Liver (tissue), 9 donors: Measurements from ENCODE around the gene RFWD3. TPM values are rescaled to one million over a fixed set of nuclear protein-coding genes. Genes with fewer than 3 reads are reported as not detected.
A peak's percentile ranks its signal among the peaks of the same experiment; 100 is the strongest.

Experiments used
- DNase-seq: peaks from one replicate; pipeline ENCODE4 v3.0.0-alpha.2; 2017; ENCODE audit warnings: low spot score
- H3K27ac ChIP-seq, 2 donors: one replicate each; pipeline ENCODE4 v1.7.0; 2013; ENCODE audit warnings: inconsistent platforms in 2 of 2, low read length in 2 of 2, control low read depth in 1 of 2, low read depth in 1 of 2, mild to moderate bottlenecking in 1 of 2
- H3K27me3 ChIP-seq, 4 donors: one replicate each; pipeline versions ENCODE4 v1.6.1 to v1.7.0; 2013; ENCODE audit warnings: low read length in 3 of 4, inconsistent platforms in 1 of 4, mild to moderate bottlenecking in 1 of 4, moderate library complexity in 1 of 4; ENCODE audit not compliant: control insufficient read depth in 4 of 4, insufficient read depth in 4 of 4
- H3K36me3 ChIP-seq, 4 donors: one replicate each; pipeline versions ENCODE4 v1.6.1 to v1.7.0; 2013; ENCODE audit warnings: low read length in 3 of 4, mild to moderate bottlenecking in 3 of 4, low read depth in 1 of 4, moderate library complexity in 1 of 4; ENCODE audit not compliant: control insufficient read depth in 4 of 4, insufficient read depth in 3 of 4
- H3K4me1 ChIP-seq, 4 donors: one replicate each; pipeline versions ENCODE4 v1.6.1 to v1.7.0; 2013; ENCODE audit warnings: low read length in 3 of 4, mild to moderate bottlenecking in 3 of 4, moderate library complexity in 1 of 4; ENCODE audit not compliant: control insufficient read depth in 4 of 4, insufficient read depth in 4 of 4
- H3K4me3 ChIP-seq, 3 donors: one replicate each; pipeline versions ENCODE4 v1.6.1 to v1.7.0; 2013; ENCODE audit warnings: low read length in 3 of 3, control low read depth in 1 of 3, low read depth in 1 of 3, mild to moderate bottlenecking in 1 of 3
- H3K9ac ChIP-seq, 2 donors: one replicate each; pipeline ENCODE4 v1.7.0; 2013; ENCODE audit warnings: low read length in 2 of 2, mild to moderate bottlenecking in 2 of 2, moderate library complexity in 2 of 2, control low read depth in 1 of 2, low read depth in 1 of 2
- H3K9me3 ChIP-seq, 4 donors: one replicate each; pipeline versions ENCODE4 v1.6.1 to v1.7.0; 2013; ENCODE audit warnings: low read length in 3 of 4; ENCODE audit not compliant: control insufficient read depth in 4 of 4
- FOXA1 ChIP-seq: IDR thresholded peaks from 2 replicates; pipeline ENCODE4 v1.6.1; 2016; ENCODE audit warnings: antibody characterized with exemption
- FOXA2 ChIP-seq: IDR thresholded peaks from 2 replicates; pipeline ENCODE4 v1.6.1; 2016; ENCODE audit warnings: antibody characterized with exemption
- GABPA ChIP-seq, 2 donors: IDR thresholded peaks in 1 of 2; conservative IDR thresholded peaks in 1 of 2; 2 replicates each; pipeline ENCODE4 v1.6.1; 2016; ENCODE audit warnings: antibody characterized with exemption in 2 of 2, mild to moderate bottlenecking in 1 of 2, moderate library complexity in 1 of 2
- JUND ChIP-seq, 2 donors: IDR thresholded peaks; 2 replicates each; pipeline ENCODE4 v1.6.1; 2016; ENCODE audit warnings: antibody characterized with exemption in 2 of 2
- NR2F2 ChIP-seq: IDR thresholded peaks from 2 replicates; pipeline ENCODE4 v1.6.1; 2016; ENCODE audit warnings: antibody characterized with exemption
- REST ChIP-seq: IDR thresholded peaks from 2 replicates; pipeline ENCODE4 v1.6.1; 2016; ENCODE audit warnings: antibody characterized with exemption, mild to moderate bottlenecking
- RXRA ChIP-seq, 2 donors: IDR thresholded peaks; 2 replicates each; pipeline ENCODE4 v1.6.1; 2017 to 2018; ENCODE audit warnings: antibody characterized with exemption in 2 of 2, mild to moderate bottlenecking in 1 of 2
- SP1 ChIP-seq: IDR thresholded peaks from 2 replicates; pipeline ENCODE4 v1.6.1; 2018; ENCODE audit warnings: antibody characterized with exemption, mild to moderate bottlenecking
- TAF1 ChIP-seq: conservative IDR thresholded peaks from 2 replicates; pipeline ENCODE4 v1.6.1; 2016; ENCODE audit warnings: antibody characterized with exemption, mild to moderate bottlenecking
- YY1 ChIP-seq: IDR thresholded peaks from 2 replicates; pipeline ENCODE4 v1.6.1; 2016; ENCODE audit warnings: antibody characterized with exemption, mild to moderate bottlenecking
- whole genome bisulfite sequencing: extraction: QIAGEN DNeasy Blood & Tissue Kit; methylation state at CpG from one replicate; pipeline ENCODE4 v1.1.7; 2013; 5-methylcytosine and 5-hydroxymethylcytosine counted together
- polyA plus RNA-seq, 2 donors: library from polyadenylated mRNA; stranded (reverse) in 1 of 2; unstranded in 1 of 2; fragments of 200-250 nt in 1 of 2; fragments of >200 nt in 1 of 2; fragmentation: Nextera tagmentation in 1 of 2; extraction: Ambion mirVana in 1 of 2; gene quantifications; one replicate each; pipeline versions ENCODE4 v1.2.1 to v1.2.3, GENCODE V29; 2013 to 2015
- total RNA-seq, 2 donors: library from RNA; depleted of rRNA; stranded (reverse); fragments of >200 nt; gene quantifications; one replicate each; pipeline ENCODE4 v1.2.3, GENCODE V29; 2014
- TF ChIP-seq, protein P1 (sequence below): IDR thresholded peaks from 2 replicates; pipeline ENCODE4 v1.6.1; 2016; ENCODE audit warnings: antibody characterized with exemption
- TF ChIP-seq, protein P2 (sequence below): IDR thresholded peaks from 2 replicates; pipeline ENCODE4 v1.6.1; 2016; ENCODE audit warnings: antibody characterized with exemption
- TF ChIP-seq, protein P3 (sequence below): IDR thresholded peaks from 2 replicates; pipeline ENCODE4 v1.6.1; 2016; ENCODE audit warnings: antibody characterized with exemption
- TF ChIP-seq, protein P4 (sequence below): fragments of 150-350 bp; IDR thresholded peaks from 2 replicates; pipeline ENCODE4 v1.5.1; 2017; ENCODE audit warnings: improper control_type of control experiment, low read depth, low read length; ENCODE audit not compliant: missing input control
- donor health status: healthy.
- donor health status: healthy.
- donor health status: healthy.
- donor health status: healthy.
- donor health status: healthy.

RFWD3 gene
- total and polyA plus RNA-seq, 4 donors, result 2.4 to 21.8 (median 9.0) TPM

DNA sequence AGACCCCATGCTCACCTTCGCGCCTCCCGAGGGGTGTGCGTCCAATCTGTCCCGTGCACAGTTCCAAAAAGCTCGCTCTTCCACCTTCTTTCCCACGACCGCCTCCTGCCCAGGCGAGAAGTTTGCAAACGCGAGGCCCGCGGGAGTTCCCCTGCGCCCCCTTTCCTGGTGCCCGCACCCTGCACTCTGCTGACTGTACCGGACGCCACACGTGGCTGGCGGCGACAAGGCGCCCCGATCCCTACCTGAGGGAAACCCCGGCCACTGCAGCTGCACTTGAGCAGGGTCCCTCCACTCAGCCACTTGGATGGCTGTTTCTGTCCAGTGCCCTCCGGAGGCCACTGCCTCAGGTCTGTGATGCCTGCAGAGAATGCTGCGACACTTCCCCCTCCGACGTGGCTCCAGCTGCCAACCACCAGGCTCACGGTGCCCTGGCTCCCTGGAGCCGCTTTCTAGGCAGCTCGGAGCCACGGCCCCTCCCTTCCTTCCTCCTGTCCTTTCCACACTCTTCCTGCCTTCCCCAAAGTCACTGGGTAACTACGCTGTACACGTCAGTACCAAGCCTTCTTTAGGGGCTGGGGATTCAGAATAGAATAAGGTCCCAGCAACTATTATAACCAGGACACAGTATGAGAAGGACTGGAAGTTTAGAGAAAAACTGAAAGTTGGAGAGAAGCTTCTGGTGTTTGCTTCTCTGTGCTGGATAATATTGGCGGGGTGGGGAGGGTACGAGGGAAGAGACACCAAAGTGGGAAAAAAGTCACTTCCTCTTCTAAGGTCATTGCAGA is 34.0 kb upstream of the RFWD3 start, which contains the start of gene MLKL:
MLKL (minus strand) TSS at position 425 of the 788 bp plus-strand sequence. CDS start 5,105 bp downstream, outside the sequence.
- peak within 1 kb of the TSS; percentile 74 to 96 for H3K27ac ChIP-seq
- H3K27me3 ChIP-seq, result no peaks in the 10 kb centered on the region
- no peaks in the 10 kb centered on the region for H3K9me3 ChIP-seq
- TF ChIP-seq SP1 (peak; percentile 53), REST (peak; percentile 42), RXRA (IDR thresholded peaks at IDR 0.05) (no peak), GABPA (IDR thresholded peaks at IDR 0.05 in 1 of 2, conservative IDR thresholded peaks at IDR 0.05 in 1 of 2) (peak in 1 of 2 donors; percentile 39), FOXA2 (no peak), NR2F2 (peak; percentile 62), TAF1 (peak; percentile 68), JUND (IDR thresholded peaks at IDR 0.05) (no peak), YY1 (peak; percentile 42)
- TF ChIP-seq, protein P1, sequence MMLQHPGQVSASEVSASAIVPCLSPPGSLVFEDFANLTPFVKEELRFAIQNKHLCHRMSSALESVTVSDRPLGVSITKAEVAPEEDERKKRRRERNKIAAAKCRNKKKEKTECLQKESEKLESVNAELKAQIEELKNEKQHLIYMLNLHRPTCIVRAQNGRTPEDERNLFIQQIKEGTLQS, result no peak
- TF ChIP-seq, protein P2, sequence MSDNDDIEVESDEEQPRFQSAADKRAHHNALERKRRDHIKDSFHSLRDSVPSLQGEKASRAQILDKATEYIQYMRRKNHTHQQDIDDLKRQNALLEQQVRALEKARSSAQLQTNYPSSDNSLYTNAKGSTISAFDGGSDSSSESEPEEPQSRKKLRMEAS, result peak; percentile 54
- TF ChIP-seq, protein P3, sequence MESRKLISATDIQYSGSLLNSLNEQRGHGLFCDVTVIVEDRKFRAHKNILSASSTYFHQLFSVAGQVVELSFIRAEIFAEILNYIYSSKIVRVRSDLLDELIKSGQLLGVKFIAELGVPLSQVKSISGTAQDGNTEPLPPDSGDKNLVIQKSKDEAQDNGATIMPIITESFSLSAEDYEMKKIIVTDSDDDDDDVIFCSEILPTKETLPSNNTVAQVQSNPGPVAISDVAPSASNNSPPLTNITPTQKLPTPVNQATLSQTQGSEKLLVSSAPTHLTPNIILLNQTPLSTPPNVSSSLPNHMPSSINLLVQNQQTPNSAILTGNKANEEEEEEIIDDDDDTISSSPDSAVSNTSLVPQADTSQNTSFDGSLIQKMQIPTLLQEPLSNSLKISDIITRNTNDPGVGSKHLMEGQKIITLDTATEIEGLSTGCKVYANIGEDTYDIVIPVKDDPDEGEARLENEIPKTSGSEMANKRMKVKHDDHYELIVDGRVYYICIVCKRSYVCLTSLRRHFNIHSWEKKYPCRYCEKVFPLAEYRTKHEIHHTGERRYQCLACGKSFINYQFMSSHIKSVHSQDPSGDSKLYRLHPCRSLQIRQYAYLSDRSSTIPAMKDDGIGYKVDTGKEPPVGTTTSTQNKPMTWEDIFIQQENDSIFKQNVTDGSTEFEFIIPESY, result no peak
- TF ChIP-seq, protein P4, sequence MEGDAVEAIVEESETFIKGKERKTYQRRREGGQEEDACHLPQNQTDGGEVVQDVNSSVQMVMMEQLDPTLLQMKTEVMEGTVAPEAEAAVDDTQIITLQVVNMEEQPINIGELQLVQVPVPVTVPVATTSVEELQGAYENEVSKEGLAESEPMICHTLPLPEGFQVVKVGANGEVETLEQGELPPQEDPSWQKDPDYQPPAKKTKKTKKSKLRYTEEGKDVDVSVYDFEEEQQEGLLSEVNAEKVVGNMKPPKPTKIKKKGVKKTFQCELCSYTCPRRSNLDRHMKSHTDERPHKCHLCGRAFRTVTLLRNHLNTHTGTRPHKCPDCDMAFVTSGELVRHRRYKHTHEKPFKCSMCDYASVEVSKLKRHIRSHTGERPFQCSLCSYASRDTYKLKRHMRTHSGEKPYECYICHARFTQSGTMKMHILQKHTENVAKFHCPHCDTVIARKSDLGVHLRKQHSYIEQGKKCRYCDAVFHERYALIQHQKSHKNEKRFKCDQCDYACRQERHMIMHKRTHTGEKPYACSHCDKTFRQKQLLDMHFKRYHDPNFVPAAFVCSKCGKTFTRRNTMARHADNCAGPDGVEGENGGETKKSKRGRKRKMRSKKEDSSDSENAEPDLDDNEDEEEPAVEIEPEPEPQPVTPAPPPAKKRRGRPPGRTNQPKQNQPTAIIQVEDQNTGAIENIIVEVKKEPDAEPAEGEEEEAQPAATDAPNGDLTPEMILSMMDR, result no peak
- peaks cover 0 to 39% (median 6%) of the 10 kb centered on the region in 4 donors for H3K4me1 ChIP-seq
- WGBS, result 3% methylated on average over 35 of the region's 35 CpGs
- H3K9ac ChIP-seq, result peak within 1 kb of the TSS; percentile 70 to 91
- peak within 1 kb of the TSS; percentile 45 to 98 (median 60) for H3K4me3 ChIP-seq
- DNase-seq, result no peak
- H3K36me3 ChIP-seq, result no peaks in the 10 kb centered on the region

GRCh38 chr16:74700116-74700437 is 33.4 kb upstream of the RFWD3 start:
- TF ChIP-seq YY1 (peak; percentile 30), FOXA1 (no peak)
- 5% methylated on average over 16 of the region's 16 CpGs for WGBS
- no peaks in the 10 kb centered on the region for H3K9me3 ChIP-seq
- no peak for DNase-seq
- H3K27ac ChIP-seq, result peak overlapping the region; percentile 74 to 96
- no peaks in the 10 kb centered on the region for H3K27me3 ChIP-seq
- H3K9ac ChIP-seq, result peak overlapping the region; percentile 47 to 91
- peaks cover 0 to 39% (median 6%) of the 10 kb centered on the region in 4 donors for H3K4me1 ChIP-seq
- H3K4me3 ChIP-seq, result peak overlapping the region; percentile 45 to 98 (median 60)
- peaks cover 0 to 2% (median 0%) of the 10 kb centered on the region in 4 donors for H3K36me3 ChIP-seq
